NCI-H345 treated with DMSO at 0.1 percent for 48 hours (cell line): Measurements from ENCODE around the gene SLC1A4.
"Not testable (repeated sequence)": the region's sequence is repeated elsewhere in the genome, so short reads cannot be mapped to it uniquely, and the experiment has no call there.

Experiments used
- DNase-seq: peaks from one replicate; lab custom pipeline; 2025; ENCODE audit not compliant: unreplicated experiment; lab: John Stamatoyannopoulos, UW

SLC1A4 gene

DNA sequence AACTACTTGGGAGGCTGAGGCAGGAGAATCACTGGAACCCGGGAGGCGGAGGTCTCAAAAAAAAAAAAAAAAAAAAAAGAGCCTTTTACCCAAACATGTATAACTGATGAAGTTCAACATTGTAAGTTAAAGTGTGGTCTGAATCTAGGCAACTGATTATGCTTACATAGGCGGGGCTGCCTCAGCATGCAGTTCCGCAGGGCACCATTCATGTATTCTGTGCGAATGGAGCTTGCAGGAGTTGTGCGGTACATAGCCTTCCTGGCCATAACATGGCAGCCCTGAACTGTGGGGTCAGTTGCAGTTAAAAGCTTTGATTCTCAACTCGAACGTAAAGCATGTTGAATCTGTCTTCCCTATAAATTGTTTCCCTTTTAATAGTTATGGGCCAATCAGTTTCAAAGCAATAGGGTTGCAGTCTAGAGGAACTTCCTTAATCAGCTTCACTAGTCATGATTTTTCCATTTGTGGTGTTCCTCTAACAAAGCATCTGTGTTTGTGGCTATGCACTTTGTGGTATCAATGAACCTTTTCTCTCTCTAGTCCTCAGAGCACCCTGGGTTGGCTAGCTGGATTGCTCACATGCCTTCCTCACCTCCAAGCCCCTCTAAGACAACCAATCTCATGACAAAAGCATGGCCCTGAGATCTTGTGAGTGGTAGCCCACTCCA, 36.4 kb downstream of the SLC1A4 start:
- no peak for DNase-seq

DNA sequence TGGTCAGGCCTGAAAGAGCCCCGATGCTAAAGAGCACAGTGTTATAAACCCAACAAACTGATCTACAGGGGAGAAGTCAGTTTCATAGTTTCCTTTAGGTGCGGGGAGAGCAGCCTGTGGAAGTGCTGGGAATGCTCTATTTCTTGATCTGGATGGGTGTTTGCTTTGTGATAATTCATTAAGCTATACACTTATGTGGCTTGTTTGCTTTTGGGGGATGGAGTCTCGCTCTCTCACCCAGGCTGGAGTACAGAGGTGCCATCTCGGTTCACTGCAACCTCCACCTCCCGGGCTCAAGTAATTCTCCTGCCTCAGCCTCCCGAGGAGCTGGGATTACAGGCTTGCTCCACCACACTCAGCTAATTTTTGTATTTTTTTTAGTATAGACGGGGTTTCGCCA, 37.0 kb downstream of the SLC1A4 start:
- no peak for DNase-seq

DNA sequence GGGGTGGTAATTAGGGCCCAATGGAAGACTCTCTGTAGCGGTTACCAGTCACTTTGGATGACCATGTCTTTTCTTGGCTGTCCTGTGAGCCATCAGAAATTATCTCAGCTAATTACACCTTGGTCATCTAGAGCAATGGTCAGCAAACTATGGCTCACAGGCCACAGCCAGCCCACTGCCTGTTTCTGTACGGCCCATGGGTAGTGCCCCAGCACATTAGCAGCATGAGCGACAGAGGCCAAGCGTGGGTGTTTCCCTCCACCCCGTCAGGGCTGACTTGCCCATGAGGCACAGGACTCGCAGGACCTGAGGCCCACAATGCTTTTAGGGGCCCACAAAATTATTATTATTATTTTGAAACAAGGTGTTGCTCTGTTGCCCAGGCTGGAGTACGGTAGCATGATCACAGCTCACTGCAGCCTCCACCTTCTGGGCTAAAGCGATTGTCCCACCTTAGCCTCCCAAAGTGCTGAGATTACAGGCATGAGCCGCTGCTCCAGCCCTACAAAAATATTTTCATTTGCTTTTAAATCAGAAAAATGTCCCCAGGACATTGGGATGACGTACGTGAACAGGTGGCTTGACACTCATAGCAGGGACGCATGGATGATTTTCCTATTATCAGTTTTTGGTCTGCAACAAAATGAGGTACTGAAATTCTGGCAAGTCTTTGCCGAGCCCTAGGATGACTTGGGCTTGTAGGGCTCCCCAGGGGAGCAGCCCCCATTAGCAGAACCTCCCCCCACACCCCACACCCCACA, 37.7 kb downstream of the SLC1A4 start:
- no peak for DNase-seq

DNA sequence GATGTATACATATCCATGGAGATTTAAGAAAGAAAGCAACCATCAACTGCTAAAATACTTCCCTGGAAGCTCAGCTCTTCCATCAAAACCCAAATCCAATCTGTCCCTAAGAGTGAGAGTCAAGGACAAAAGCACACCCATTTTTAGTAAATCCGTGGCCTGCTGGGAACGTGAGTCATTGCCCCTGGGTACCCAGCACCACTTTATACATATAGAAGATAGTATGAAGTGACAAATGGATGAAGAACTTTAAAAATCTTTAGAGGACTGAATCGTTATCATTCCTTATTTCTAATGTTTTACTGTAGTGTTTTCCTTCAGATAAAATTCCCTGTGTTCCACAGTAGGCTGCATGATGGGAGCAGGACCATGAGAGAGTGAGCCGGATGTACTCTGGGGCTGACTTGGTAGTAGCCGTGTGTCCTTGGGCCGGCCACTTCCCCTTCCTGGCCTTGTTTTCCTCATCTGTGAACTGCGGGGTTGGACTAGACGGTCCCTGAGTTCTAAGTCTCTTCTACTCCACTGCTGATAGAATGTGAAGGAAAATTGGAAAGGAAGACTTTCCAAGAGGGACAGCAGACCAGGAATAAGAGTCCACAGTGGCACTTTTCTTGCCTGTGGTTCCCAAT, 38.5 kb downstream of the SLC1A4 start:
- no peak for DNase-seq

DNA sequence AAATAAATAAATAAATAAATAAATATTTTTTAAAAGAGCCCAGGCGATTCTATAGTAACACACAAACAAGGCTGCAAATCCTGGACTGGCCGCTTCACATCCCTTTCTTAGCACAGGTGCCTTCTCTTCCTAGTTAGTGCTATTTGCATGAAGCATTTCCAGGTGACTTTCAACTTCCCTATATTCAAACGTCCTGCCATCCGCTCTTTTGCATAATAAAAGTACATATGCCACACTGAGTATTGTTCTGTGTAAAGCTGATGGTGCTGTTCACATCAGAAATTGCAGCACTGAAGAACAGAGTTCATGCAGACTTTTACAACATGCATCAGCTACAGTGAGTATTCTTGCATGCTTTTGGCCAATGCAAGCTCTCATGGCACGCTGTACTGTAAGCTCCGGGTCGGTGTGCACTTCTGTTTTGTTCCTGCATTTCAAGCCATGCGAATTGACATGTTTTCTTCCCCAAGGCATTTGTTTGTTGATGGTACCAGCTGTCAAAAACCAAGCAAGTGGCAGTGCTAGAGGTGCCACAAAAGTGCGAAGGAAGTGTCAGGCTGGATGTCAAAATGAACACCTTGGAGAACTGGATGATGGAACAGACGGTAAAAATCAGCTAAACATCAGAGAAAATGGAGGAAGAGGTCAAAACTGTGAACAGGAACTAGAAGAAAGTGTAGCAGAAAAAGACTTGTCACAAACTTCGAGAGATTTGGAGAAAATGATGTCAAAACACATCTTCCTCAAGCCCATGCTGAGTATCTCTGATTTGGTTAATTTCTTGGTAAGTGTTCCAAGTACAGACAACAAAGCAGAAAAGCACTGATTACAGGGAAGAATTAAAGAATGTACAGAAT, 41.5 kb downstream of the SLC1A4 start:
- no peak for DNase-seq

DNA sequence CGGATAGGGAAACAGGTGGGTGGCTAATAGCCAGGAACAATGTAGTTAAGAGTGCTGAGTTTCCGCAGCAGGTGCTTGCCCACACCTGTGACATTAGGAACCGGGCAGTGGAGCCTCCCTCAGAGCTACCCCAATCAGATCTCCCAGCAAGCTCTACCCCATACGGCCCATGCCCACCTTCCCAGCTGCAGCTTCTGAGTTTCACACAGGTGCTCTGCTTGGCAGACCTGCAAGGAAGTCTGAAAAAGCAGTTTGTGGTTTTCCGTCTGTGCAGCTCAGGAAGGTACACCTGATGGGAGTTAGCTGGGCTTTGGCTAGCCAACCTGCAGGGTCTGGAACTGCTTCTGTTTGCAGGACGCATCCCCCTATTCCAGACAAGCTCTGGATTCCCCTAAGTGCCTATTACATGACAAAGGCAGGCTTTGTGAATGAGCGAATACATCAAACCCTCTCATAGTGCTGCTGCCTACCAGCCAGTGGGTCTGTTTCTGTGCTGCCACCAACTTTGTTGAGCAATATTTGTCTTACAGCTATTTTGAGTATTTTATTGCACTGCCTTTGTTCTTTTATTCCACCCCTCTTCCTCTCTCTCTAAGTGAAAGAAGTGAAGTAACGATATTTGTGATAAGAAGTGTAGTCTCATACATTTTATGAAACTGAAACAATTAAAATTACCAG, 42.3 kb downstream of the SLC1A4 start:
- DNase-seq = peak; percentile 57

DNA sequence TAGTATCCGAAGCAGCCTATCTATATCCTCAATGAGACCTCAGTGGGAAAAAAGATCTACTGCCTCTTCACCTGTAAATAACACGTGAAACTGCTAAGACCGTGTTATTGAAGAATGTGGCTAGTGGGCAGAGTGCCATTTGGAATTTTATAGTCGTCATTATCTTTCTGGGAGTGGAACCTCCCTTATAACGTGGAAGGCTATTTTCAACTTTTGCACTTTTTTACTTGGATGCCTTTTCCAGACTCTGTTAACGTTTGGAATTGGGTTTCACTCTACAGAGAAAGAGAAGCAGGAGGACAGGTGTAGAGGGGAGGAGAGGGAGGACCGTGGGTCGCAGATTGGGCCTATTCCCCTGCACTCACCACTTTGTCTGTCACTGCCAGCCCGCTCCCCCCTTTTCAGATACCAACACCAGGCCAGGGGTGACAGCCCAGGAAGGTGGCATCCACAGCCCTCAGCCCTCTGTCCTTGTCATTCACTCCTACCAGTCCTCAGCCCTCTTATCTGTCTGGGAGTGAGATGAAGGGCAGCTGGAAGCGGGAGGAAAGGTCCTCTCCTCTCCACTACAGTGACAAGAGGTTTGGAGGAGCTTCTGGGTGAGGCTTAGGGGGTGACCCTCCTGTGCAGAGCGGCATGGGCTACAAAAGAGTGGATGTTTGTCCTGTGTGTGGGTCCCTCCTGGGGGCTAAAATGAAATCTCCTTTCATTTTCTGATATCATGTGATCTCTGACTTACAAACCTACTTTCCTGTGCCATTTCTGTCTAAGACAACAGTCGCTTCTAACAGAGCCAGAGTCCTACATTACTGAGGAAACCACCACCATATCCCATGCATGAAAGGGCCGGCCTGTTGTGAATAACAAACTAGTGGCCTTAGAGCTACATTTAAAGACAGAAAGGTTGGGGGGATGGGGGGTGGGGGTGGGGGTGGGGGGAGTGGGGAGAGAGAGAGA, 43.1 kb downstream of the SLC1A4 start:
- DNase-seq = peak; percentile 31

DNA sequence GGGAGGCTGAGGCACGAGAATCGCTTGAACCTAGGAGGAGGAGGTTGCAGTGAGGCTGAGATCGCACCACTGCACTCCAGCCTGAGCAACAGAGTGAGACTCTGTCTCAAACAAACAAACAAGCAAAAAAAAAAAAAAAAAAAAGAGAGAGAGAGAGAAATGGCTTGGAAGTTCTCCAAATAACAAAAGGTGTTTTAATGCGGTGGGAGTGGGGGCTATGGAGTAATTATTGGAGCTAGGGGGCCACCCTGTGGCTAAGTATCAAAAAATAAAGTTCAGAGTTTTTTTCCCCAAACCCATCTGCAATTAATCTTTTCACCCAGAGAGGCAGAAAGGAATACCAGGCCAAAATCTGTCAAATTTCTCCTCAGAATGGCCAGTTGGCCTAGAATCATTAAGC, 44.0 kb downstream of the SLC1A4 start:
- no peak for DNase-seq

DNA sequence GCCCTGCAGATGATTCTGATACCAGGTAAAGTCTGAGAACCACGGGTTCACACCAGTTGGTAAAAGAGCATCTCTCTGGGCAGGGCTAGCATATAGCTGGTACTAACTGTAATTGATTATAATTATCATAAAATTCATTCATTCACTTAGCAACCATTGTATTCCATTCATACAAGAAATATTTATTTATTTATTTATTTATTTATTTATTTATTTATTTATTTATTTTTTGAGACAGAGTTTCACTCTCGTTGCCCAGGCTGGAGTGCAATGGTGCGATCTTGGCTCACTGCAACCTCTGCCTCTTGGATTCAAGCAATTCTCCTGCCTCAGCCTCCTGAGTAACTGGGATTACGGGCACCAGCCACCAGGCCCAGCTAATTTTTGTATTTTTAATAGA, 44.5 kb downstream of the SLC1A4 start:
- DNase-seq = not testable (repeated sequence)

DNA sequence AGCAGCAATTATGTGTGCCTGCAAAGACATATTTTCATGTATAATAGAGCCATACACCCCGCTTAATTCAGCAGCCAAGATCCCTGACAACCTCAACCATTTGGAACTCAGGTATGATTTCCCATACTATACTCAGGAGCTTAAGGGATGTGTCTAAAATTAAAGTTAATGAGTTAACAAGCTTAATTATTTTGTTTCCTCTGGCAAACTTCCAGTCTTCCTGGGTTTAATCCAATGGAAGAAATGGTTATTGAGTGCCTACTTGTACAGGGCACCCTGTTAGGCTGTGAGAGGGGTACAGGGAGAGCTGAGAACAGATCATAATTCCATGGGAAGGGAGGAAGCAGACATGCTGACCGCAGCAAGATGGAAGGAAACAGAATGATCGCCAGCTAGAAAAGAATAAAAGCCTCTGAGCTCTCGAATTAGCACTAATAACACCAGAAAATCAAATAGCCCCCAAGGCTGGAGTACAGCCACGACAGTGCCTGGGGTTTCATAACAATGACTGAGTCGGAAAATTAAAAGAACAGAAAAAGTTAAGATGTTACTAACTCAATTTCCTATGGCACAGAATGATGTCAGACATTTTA, 46.2 kb downstream of the SLC1A4 start:
- no peak for DNase-seq

DNA sequence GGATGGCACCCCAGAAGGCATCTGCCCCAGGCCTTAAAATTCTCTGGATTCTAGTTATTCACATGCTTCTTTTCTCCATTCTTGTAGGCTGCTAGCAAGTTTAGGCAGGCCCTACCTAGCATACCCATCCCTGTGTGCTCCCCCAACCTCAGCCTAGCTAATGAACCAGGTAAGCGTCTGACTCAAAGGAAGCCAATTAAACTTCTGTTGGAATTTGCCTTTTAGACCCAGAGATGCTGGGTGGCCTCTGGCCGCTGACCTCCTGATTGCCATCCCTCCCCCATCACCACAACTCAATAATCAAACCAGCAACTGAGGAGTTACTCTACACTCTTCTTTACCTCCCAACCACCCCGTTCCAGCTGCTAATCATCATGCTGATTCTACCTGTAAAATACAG, 48.0 kb downstream of the SLC1A4 start:
- DNase-seq = no peak

DNA sequence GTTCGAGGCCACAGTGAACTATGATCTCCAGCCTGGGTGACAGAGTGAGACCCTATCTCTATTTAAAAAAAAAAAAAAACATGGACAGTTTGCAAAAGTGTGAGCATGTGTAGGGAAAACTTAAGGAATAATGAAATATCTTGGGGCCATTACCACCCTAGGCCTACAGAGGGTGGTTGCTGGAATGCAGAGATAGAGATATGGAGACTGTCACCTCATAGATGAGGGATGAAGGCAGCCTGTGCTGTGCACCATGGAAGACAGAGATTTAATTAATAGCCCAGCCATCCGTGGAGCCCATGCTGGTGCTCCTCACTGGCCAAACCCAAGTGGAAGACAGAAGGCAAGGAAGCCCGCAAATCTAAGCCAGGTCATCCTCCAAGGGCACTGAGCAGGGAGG, 50.4 kb downstream of the SLC1A4 start:
- no peak for DNase-seq

DNA sequence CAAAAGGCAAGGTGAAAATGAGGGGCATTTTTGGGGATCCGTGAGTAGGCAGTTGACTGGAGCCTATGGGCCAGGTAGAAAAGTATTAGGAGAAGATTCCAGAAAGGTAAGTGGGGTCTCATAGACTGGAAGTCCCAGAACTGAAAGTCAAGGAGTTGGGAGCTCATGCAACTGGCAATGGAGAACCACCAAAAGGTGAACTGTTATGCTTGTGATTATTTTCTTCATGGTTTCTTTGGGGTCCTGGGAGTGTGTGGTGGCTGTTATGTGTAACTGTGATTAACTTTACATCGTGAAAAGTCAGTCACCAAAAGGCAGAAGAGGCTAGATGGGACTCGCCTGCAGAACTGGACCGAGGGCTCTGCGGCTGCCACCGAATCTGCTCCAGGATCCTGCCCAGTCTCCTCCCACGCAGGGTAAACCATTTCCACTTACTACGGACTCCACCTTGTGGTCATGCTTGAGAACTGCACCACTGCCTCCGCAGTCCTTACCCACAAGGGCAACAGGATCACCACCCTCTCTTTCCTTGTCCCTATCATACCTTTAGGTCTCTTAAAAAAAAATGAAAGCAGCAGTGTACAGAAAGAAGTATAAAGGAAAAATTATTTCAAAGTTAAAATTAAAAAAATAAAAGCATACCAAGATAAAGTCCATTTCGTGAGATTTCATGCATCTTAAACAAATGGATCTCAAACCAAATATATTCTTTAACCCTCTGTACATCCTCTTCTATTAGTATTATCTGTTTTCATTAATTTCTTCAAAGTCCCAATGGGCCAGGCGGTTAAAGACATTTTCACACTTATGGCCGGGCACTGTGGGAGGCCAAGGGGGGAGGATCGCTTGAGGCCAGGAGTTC, 51.4 kb downstream of the SLC1A4 start:
- DNase-seq = peak; percentile 64

DNA sequence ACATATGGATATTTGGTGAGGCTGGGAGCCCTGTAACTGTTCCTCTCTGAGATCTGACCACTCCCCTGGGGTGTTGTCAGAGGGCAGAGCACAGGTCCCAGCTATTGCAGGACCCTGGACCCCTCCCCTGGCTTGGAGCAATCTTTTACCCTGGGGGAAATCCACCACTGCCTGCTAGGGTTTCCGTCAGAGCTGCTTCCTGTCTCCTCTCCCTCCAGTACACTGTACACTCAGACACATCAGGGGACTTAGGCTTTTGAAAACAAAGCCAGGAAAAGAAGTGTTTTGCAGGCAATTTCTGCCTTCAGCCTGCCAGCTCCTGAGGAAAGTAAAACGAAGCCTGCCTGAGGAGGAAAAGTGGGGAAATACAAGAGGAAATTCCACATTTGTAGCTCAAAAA, 53.8 kb downstream of the SLC1A4 start:
- DNase-seq = no peak

DNA sequence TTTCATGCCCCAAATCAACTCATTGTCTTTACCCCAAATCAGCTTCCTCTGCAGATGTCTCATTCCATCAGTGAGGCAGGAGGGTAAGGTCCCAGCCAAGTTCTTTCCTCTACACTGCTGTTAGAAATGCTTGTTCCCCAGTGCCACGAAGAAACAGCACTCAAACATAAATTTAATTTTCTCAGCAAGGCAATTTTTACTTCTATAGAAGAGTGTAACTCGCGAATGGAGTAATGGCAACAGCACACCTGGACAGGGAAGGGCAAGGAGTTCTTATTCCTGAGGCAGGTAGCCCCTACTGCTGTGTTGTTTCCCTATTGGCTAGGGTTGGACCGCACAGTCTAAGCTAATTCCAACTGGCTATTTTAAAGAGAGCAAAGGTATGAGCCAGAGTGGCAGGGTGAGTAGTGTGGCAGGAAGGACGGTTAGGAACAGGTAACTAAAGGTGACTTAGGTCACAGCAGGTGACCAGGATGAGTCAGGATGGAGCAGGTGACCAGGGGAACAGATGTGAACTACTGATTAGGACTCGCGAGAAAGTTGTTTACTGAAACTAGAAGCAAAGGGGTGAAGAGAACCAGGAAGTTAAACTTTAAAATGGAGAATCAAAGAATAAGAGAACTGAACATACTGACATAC, 55.0 kb downstream of the SLC1A4 start:
- no peak for DNase-seq

DNA sequence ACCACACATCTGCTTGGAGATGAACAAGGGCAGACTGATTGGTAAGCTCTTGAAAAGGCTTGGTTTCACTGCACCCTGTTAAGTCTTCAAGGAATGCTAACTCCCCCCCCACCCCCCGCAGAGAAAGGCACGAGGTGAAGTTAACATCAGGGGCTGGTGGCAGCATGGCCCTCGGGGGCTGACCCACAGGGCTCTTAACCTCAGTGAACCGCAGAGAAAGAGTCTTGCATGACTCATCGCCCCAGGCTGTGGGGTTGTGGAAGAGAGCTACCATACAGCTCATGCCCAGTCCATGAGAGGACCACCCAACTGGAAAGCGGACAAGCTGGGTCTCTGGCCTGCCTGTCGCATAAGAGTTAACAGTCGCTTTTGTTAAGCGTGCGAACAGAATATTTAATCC, 56.5 kb downstream of the SLC1A4 start:
- DNase-seq = no peak

DNA sequence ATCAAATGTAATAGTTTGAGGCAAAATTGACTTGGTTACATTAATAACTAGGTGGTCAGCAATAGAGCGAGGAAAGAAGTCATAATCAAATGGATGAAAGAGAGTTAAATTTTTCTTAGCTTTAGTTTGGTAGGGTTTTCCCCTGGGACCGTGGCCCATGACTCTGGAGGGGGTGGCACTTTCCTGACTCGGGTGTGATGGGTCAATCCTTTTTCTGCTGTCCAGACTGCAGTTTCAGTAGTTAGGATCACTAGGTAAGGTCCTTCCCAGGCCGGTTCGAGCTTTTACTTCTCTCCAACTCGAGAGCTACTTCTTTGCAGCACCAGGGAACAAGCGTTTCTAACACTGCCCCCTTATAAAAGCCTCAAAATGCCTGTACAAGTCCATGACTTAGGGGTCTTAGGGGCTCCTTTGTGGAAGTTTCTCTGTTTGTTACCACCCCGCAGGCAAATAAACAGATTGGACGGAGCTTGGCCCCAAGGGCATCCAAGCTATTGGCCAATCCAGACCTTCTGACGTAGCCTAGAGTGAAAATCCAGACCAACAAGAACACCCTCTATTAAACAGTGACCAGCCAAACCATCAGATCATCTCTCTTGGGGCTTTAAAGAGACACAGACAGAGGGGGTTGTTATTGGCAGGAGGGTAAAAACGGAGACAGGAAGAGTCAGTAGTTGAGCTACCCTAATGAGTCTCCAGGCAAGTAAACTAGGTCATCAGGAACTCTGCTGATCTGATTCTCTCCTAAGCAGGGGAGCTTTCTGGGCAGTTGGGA, 57.6 kb downstream of the SLC1A4 start:
- no peak for DNase-seq
